H9 (cell line): ENCODE data around the gene HOXD13. TPM values are rescaled to one million over a fixed set of nuclear protein-coding genes. Genes with fewer than 3 reads are reported as not detected.
A peak's percentile ranks its signal among the peaks of the same experiment; 100 is the strongest.

ENCODE experiments used
- DNase-seq: peaks from one replicate; pipeline ENCODE4 v3.0.0-alpha.2; 2017
- H2AFZ ChIP-seq: one replicate; pipeline ENCODE4 v1.6.1; 2013; ENCODE audit warnings: mild to moderate bottlenecking, low read length, control low read depth, moderate library complexity
- H2AK5ac ChIP-seq: 2 replicates; pipeline ENCODE4 v1.6.1; 2013; ENCODE audit warnings: low read length, control low read depth, mixed read lengths; ENCODE audit not compliant: insufficient read length
- H2BK120ac ChIP-seq: one replicate; pipeline ENCODE4 v1.6.1; 2013; ENCODE audit warnings: low read depth, mild to moderate bottlenecking, low read length, control low read depth, inconsistent platforms; ENCODE audit not compliant: poor library complexity, severe bottlenecking
- H2BK12ac ChIP-seq: 2 replicates; pipeline ENCODE4 v1.6.1; 2013; ENCODE audit warnings: low read length, control low read depth, mixed read lengths, low read depth; ENCODE audit not compliant: insufficient read length
- H2BK15ac ChIP-seq: 2 replicates; pipeline ENCODE4 v1.6.1; 2013; ENCODE audit warnings: low read depth, low read length, control low read depth
- H2BK20ac ChIP-seq: one replicate; pipeline ENCODE4 v1.6.1; 2013; ENCODE audit warnings: low read depth, mild to moderate bottlenecking, low read length, control low read depth, inconsistent platforms; ENCODE audit not compliant: poor library complexity, severe bottlenecking
- H2BK5ac ChIP-seq: 2 replicates; pipeline ENCODE4 v1.6.1; 2013; ENCODE audit warnings: low read length, control low read depth, mixed read lengths; ENCODE audit not compliant: insufficient read length
- H3K14ac ChIP-seq: 2 replicates; pipeline ENCODE4 v1.6.1; 2013; ENCODE audit warnings: low read length, control low read depth; ENCODE audit not compliant: insufficient read depth
- H3K18ac ChIP-seq: 2 replicates; pipeline ENCODE4 v1.6.1; 2013; ENCODE audit warnings: low read depth, mild to moderate bottlenecking, mixed read lengths, low read length, control low read depth; ENCODE audit not compliant: insufficient read length
- H3K23ac ChIP-seq: 2 replicates; pipeline ENCODE4 v1.6.1; 2013; ENCODE audit warnings: low read length, control low read depth, mixed read lengths, low read depth; ENCODE audit not compliant: insufficient read length
- H3K23me2 ChIP-seq: 2 replicates; pipeline ENCODE4 v1.6.1; 2013; ENCODE audit warnings: low read depth, mild to moderate bottlenecking, mixed read lengths, low read length, control low read depth; ENCODE audit not compliant: insufficient read length, poor library complexity, severe bottlenecking
- H3K27ac ChIP-seq: 2 replicates; pipeline ENCODE4 v1.5.1; 2013; ENCODE audit warnings: low read length, control low read depth, mixed read lengths, low read depth; ENCODE audit not compliant: insufficient read length
- H3K27me3 ChIP-seq: 2 replicates; pipeline ENCODE4 v1.6.1; 2013; ENCODE audit warnings: low read length, control low read depth, inconsistent platforms; ENCODE audit not compliant: insufficient read depth
- H3K4ac ChIP-seq: 2 replicates; pipeline ENCODE4 v1.6.1; 2013; ENCODE audit warnings: low read depth, mild to moderate bottlenecking, control low read depth, inconsistent platforms, low read length, moderate library complexity
- H3K4me1 ChIP-seq: 2 replicates; pipeline ENCODE4 v1.6.1; 2013; ENCODE audit warnings: low read length, control low read depth, inconsistent platforms; ENCODE audit not compliant: insufficient read depth
- H3K4me2 ChIP-seq: 2 replicates; pipeline ENCODE4 v1.6.1; 2013; ENCODE audit warnings: low read length, control low read depth, mixed read lengths; ENCODE audit not compliant: insufficient read length, insufficient read depth
- H3K56ac ChIP-seq: 2 replicates; pipeline ENCODE4 v1.6.1; 2013; ENCODE audit warnings: low read depth, mild to moderate bottlenecking, mixed read lengths, low read length, control low read depth; ENCODE audit not compliant: insufficient read length
- H3K79me1 ChIP-seq: 2 replicates; pipeline ENCODE4 v1.6.1; 2013; ENCODE audit warnings: low read depth, mild to moderate bottlenecking, moderate library complexity, low read length, control low read depth, inconsistent platforms; ENCODE audit not compliant: insufficient read depth, poor library complexity, severe bottlenecking
- H3K79me2 ChIP-seq: 2 replicates; pipeline ENCODE4 v1.6.1; 2013; ENCODE audit warnings: low read length, control low read depth, inconsistent platforms; ENCODE audit not compliant: insufficient read depth
- H3K9ac ChIP-seq: 2 replicates; pipeline ENCODE4 v1.6.1; 2013; ENCODE audit warnings: low read length, control low read depth, mixed read lengths; ENCODE audit not compliant: insufficient read length; ENCODE audit errors: extremely low read depth
- H3K9me3 ChIP-seq: one replicate; pipeline ENCODE4 v1.6.1; 2013; ENCODE audit warnings: low read depth, low read length, inconsistent platforms; ENCODE audit not compliant: control insufficient read depth
- H3T11ph ChIP-seq: one replicate; pipeline ENCODE4 v1.6.1; 2013; ENCODE audit warnings: mild to moderate bottlenecking, low read length, control low read depth, inconsistent platforms
- H4K20me1 ChIP-seq: one replicate; pipeline ENCODE4 v1.6.1; 2013; ENCODE audit not compliant: control insufficient read depth, insufficient read length, insufficient read depth
- H4K5ac ChIP-seq: 2 replicates; pipeline ENCODE4 v1.6.1; 2013; ENCODE audit warnings: low read depth, mild to moderate bottlenecking, mixed read lengths, low read length, control low read depth; ENCODE audit not compliant: insufficient read length
- H4K8ac ChIP-seq: replicated peaks from 2 replicates; pipeline ENCODE4 v1.6.1; 2013; ENCODE audit warnings: low read length, control low read depth, mixed read lengths, low read depth; ENCODE audit not compliant: insufficient read length
- H4K91ac ChIP-seq: 2 replicates; pipeline ENCODE4 v1.6.1; 2013; ENCODE audit warnings: low read depth, mild to moderate bottlenecking, moderate library complexity, mixed read lengths, low read length, control low read depth; ENCODE audit not compliant: insufficient read length
- H3K27ac Mint-ChIP-seq, 3 experiments: 2 replicates in 2 of 3; 3 replicates in 1 of 3; pipeline ENCODE4 v1.8.0; 2020 to 2021; ENCODE audit warnings: mixed read lengths in 3 of 3, mild to moderate bottlenecking in 1 of 3, moderate library complexity in 1 of 3
- H3K27me3 Mint-ChIP-seq: 2 replicates; pipeline ENCODE4 v1.8.0; 2021; ENCODE audit warnings: low read depth, mild to moderate bottlenecking, moderate library complexity, mixed read lengths
- H3K36me3 Mint-ChIP-seq, 3 experiments: 2 replicates in 2 of 3; 3 replicates in 1 of 3; pipeline ENCODE4 v1.8.0; 2020 to 2021; ENCODE audit warnings: low read depth in 3 of 3, mixed read lengths in 3 of 3; ENCODE audit not compliant: insufficient read depth in 1 of 3
- H3K4me1 Mint-ChIP-seq, 2 experiments: 2 replicates each; pipeline ENCODE4 v1.8.0; 2020; ENCODE audit warnings: mixed read lengths in 2 of 2
- H3K4me3 Mint-ChIP-seq, 2 experiments: 2 replicates in 1 of 2; 3 replicates in 1 of 2; pipeline ENCODE4 v1.8.0; 2020 to 2021; ENCODE audit warnings: mild to moderate bottlenecking in 2 of 2, mixed read lengths in 2 of 2, moderate library complexity in 1 of 2
- H3K9me3 Mint-ChIP-seq, 2 experiments: 2 replicates in 1 of 2; 3 replicates in 1 of 2; pipeline ENCODE4 v1.8.0; 2020; ENCODE audit warnings: mild to moderate bottlenecking in 2 of 2, mixed read lengths in 2 of 2, moderate library complexity in 1 of 2
- CTCF ChIP-seq: fragments of 200-600 bp; sonication (generic); conservative IDR thresholded peaks from 3 replicates; pipeline ENCODE4 v1.8.0; 2021; ENCODE audit warnings: antibody characterized with exemption, mild to moderate bottlenecking
- WGBS: extraction: QIAGEN DNeasy Blood & Tissue Kit; methylation state at CpG from one replicate; pipeline ENCODE4 v1.1.7; 2013; ENCODE audit warnings: missing lambda C conversion rate, low lambda C conversion rate, mixed read lengths; ENCODE audit not compliant: insufficient read length; ENCODE audit errors: extremely low coverage; 5-methylcytosine and 5-hydroxymethylcytosine counted together
- total RNA-seq: library from RNA; stranded (reverse); gene quantifications from 2 replicates; pipeline ENCODE4 v1.2.1, GENCODE V29; 2021

HOXD13 gene
- total RNA-seq, 1 experiment from 2014 or later, result not detected

GRCh38 chr2:176079285-176079830 lies 13.2 kb upstream of the HOXD13 start:
- H3K36me3 Mint-ChIP-seq, result no peaks in the 10 kb centered on the region
- no peak overlapping the region for H2BK120ac ChIP-seq
- peaks cover 96% of the 10 kb centered on the region for H3K27me3 Mint-ChIP-seq
- H3K23ac ChIP-seq, result no peak overlapping the region
- whole genome bisulfite sequencing, result no CpG with 5 or more reads among the region's 30 CpGs
- H2BK12ac ChIP-seq, result no peak overlapping the region
- H3K9me3 ChIP-seq, result no peaks in the 10 kb centered on the region
- H3K27me3 ChIP-seq, result peaks cover 87% of the 10 kb centered on the region
- H2AFZ ChIP-seq, result no peak overlapping the region
- H4K91ac ChIP-seq, result no peak overlapping the region
- no peaks in the 10 kb centered on the region for H3K4me1 ChIP-seq
- no peak overlapping the region for H3K56ac ChIP-seq
- H3K27ac Mint-ChIP-seq, result no peak overlapping the region
- no peak overlapping the region for H3K27ac ChIP-seq
- no peak for TF ChIP-seq CTCF
- peak overlapping the region; percentile 52 to 80 for H3K4me3 Mint-ChIP-seq
- no peak overlapping the region for H2AK5ac ChIP-seq
- H3K9ac ChIP-seq, result no peak overlapping the region
- no peak overlapping the region for H2BK5ac ChIP-seq
- H3K4me2 ChIP-seq, result peak overlapping the region; percentile 83
- peaks cover 23 to 40% of the 10 kb centered on the region in 2 experiments for H3K4me1 Mint-ChIP-seq
- H4K20me1 ChIP-seq, result no peaks in the 10 kb centered on the region
- no peak overlapping the region for H3K18ac ChIP-seq
- no peaks in the 10 kb centered on the region for H3K79me2 ChIP-seq
- DNase-seq, result peak; percentile 63
- no peak overlapping the region for H2BK15ac ChIP-seq
- peaks cover 7% of the 10 kb centered on the region for H3K23me2 ChIP-seq
- no peak overlapping the region for H3K14ac ChIP-seq
- H3K79me1 ChIP-seq, result no peaks in the 10 kb centered on the region
- peaks cover 5 to 6% of the 10 kb centered on the region in 2 experiments; a peak in 4 of 5 replicates for H3K9me3 Mint-ChIP-seq
- H3T11ph ChIP-seq, result no peak overlapping the region
- H3K4ac ChIP-seq, result no peak overlapping the region
- H4K8ac ChIP-seq, result no peak overlapping the region
- H4K5ac ChIP-seq, result no peak overlapping the region
- no peak overlapping the region for H2BK20ac ChIP-seq
